ENCODE measurements around the gene MARS1.
A peak's percentile ranks its signal among the peaks of the same experiment; 100 is the strongest.

The MARS1 gene

DNA sequence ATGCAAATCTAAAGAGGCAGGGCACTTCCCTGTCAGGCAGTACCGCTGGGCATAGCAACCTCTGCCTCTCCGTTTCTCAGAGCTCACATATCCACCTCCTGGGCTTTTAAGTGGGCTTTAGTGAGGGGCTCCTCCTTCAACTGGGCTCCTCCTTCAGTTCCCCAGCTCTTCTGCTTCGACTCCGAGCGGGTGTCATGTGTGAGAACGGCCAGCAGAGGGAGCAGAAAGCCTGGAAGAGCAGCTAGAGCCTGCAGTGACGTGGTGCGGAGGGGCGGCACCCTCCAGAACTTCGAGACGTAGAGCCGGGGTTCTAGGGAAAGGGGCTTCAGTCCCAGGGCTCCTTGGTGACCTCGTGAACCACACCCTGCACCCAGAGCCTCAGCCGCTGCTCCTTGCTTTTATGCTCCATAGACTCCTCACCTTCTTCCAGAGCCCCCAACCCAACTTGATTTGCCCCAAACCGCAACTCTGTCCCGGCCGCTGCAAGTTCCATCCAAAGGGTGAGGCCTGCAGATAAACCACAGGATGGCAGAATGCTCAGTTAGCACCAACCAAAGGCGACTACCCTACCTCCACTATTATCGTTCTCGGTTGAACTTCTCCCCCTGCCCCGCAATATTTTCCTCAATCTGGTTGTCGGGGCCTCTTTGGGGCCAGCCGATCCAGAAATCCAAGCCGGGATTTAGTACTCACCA, 28.7 kb upstream of the MARS1 start:
- peak; percentile 98 for DNase-seq

DNA sequence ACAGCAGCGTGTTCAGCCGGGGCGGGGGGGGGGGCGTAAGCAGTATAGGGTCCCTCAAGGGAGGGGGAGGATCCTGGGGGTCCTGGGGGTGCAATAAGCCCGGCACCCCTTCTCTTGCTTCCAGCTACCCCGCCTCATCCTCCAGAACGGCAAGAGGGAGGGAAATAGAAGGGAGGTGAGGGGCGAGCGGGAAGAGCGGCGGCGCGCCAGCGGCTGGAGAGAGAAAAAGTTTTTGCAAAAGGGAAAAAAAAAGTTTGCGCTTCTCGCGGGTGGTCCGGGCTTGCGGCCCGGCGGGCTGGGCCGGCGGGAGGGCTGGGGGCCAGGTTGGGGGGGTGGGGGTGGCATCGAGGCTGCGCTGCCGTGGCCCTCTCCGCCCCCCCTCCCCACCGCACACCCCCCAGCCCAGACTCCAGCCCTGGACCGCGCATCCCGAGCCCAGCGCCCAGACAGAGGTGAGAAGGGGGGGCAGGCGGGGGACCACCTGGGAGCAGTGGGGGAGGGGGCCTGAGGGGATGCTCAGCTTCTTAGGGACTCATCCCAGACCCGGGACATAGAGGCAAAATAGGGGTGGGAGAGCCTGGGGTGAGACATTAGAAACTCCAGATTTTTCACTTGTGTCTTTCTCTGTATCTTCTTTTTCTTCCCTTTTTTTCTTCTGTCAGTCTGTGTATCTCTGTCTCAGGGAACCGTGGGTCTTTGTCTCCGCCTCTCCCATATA, 28.0 kb upstream of the MARS1 start, which contains the start of gene GLI1:
TSS of gene GLI1 (plus strand) at position 36 of the 718 bp plus-strand sequence. CDS start 3,907 bp downstream, outside the sequence.
- DNase-seq, result no peak

DNA sequence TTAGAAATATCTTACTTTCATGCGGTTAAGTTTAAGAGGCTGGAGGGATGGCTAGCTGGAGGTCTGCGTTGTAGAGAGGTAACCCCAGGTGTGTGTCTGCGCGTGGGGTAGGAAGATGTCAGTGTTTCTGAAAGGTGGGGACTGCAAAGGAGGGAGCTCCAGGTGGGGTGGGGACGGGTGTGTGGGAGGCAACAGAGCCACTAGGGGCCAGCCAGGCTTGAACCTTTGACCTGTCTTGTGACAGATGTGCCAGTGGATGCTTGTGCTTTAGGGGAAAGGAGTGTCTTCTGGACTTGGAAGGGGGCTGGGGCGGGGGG, 27.4 kb upstream of the MARS1 start:
- no peak for DNase-seq

DNA sequence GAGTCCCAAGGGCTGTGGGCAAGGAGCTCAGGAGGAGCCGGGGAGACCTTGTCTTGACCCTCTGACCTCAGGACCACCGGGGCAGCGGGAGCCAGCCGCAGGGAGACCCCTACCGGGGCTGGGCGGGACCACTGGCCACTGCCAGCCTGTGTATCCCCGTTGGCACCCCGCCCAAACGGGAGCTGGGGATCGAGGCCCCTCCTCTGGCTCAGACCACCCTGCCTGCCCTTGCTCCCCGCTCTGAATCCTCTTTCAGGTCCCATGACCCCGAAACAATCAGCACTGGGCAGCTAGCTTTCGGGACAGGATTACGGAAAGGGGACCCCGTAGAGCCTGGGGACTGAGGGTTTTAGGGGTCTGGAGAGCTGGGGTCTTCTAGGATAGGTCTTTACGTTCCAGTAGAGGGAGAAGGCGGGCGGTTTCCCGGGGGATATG, 27.0 kb upstream of the MARS1 start:
- no peak for DNase-seq

DNA sequence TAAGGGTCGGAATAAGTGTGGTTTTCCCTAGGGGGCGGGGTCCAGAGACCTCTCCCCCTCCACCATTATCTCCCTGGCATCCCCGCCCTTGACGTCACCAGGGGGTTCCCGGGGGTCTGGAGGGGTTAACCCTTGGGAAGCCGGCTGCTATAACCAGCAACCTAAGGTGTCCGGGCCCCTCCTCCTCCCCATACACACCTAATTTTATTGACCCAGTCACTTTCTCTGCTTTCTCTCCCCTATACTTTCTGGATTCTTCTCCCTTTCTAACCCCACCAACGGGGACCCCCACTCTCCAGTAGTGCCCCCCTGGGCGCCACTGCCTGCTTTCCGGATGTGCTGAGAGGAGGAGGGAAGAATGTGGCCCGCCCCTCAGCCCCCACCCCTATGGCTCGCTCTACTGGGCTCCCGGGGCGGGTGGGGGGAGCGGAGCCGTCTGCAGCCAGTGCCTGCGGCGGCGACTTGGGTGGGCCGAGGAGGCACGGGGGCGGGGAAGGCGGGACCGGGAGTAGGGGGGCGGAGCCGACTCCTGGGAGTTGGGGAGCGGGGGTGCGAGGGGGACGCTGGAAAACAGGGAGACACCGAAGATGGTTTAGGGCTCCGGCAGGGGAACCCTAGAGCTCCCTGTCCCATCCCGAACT, 26.5 kb upstream of the MARS1 start:
- DNase-seq, result peak; percentile 49

DNA sequence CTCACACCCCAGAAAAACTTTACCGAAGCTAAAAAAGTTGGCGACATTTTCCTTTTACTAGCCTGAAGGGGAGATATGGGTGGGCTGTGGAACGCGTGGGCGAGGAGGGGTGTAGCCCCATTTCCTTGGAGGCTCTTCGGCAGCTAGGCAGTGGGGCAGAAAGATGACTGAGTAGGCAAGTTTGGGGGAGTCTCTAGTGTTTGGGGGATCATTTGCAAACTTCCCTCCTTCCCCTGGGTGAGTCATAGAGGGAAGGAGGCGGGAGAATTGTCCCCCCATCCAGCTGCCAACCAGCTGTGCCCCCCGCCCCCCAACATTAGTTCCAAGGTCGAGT, 26.0 kb upstream of the MARS1 start:
- DNase-seq, result no peak

DNA sequence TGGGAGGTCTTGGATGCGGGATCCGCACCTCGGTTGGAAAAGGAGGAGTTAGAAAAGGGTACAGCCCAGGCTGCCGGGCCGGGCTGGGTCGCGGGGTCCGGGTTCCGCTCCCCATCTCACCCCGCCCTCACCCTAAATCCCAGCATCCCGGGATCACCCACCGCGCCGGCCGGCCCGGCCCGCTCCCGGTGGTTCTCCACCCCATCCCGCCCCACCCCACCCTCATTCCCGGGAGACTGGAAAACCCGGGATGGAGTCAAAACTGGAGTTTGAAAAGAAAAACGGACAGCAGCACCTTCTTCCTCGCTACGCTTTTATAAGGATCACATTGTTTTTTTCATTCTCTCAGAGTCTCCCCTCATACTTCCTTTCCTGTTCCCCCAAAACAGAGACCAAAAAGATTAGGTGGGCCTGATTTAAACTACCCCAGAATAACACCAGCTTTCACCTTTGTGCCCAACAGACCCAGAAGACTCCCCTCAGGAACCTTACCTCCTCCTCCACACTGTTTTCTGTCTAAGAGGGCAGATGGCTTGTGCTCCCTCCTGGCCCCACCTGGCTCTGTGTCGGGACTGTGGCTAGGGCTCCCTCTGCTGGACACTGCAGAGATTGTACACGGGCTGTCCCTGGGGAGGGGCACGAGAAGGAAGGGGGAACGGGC, 25.5 kb upstream of the MARS1 start:
- peak; percentile 94 for DNase-seq

DNA sequence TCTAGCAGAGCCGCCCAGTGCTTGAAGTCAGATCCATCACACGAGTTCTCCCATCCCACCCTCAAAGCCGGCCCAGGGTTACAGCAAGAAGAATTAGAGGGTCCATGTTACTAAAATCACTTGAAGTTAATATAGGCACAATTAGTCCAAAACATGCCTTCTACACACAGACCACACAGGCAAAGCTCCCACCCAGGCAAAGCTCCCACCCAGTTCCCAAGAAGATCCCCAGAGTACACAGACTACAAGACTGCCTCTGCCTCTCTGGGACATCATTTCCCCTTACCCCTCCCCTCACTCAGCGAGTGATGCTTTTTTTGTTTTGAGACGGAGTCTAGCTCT, 25.0 kb upstream of the MARS1 start:
- DNase-seq, result no peak

DNA sequence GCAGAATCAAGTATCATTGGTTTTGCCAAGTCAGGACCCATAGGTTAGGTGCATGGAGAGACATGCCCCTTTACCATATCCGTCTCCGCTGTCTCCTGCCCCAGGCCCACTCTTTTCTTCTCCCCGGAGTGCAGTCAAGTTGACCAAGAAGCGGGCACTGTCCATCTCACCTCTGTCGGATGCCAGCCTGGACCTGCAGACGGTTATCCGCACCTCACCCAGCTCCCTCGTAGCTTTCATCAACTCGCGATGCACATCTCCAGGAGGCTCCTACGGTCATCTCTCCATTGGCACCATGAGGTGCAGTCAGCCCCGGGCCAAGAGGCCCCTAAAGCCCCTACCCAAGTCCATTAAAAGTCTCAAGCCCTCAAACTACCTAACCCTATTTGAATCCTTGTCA, 23.3 kb upstream of the MARS1 start:
- DNase-seq, result no peak

DNA sequence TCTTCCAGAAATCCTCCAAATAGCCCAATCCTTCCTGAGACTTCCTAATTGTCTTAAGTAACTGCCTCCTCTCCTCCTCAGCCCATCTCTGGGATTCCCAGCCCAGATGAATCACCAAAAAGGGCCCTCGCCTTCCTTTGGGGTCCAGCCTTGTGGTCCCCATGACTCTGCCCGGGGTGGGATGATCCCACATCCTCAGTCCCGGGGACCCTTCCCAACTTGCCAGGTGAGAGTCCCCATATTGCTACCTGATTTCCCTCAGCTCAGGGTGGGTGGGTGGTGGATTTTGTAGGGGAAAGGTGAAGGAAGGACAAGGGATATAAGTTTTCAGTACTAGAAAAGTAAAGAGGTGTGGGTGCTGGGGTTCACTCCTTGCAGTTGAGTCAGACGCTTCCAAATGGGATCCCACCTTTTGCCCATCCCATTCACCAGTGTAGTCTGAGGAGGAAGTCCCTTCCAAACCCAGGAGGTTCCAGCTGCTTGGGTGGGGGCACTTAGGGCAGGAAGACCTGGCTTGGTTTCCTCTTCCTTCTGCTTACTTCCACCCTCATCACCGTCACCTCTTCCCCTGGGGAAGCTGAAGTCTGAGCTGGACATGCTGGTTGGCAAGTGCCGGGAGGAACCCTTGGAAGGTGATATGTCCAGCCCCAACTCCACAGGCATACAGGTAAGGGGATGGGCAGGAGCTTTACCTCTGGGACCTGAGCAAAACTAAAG, 22.7 kb upstream of the MARS1 start:
- DNase-seq, result no peak

DNA sequence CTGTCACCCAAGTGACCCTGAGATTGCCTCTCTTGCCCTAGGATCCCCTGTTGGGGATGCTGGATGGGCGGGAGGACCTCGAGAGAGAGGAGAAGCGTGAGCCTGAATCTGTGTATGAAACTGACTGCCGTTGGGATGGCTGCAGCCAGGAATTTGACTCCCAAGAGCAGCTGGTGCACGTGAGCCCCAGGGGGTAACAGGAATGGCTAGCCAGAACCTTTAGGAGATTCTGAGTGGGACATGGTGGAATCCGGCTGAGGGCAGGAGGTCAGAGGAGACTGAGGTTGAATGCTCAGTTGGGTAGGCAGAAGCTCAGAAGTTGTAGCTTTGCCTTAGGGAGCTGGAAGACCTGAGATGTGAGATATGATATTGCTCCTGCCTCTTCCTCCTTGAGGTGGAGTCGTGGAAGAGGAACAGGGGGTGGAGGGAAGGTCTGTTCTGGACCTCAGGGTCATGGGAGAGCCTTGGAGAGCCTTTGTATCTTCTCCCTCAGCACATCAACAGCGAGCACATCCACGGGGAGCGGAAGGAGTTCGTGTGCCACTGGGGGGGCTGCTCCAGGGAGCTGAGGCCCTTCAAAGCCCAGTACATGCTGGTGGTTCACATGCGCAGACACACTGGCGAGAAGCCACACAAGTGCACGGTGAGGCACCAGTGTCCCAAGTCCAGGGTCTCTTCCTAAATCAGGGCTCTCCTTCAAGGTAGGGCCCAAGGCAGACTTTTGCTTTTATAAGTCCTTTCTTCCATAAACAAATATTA, 21.9 kb upstream of the MARS1 start:
- no peak for DNase-seq

DNA sequence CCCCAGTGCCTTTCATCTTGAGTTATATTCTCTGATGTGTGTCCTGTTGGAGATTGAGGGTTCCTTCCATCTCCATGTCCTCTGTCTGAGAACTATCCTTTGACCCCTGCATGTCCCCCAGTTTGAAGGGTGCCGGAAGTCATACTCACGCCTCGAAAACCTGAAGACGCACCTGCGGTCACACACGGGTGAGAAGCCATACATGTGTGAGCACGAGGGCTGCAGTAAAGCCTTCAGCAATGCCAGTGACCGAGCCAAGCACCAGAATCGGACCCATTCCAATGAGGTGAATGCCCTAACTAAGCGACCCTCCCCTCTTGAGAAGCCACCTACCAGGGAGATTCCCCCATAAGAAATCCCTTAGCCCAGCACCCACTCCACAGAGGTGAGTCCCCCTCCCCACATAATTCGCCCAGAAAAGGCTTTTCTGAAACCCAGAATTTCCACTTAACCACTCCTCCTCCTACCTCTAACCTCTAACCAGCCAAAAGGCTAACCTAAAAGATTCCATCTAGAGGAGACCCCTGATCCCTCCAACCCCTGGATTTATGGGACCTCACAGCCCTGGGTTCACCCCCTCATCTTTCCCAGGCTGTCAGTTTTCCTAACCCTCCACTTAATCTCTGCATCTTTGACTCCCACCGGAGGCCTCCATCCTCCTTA, 20.5 kb upstream of the MARS1 start:
- no peak for DNase-seq

DNA sequence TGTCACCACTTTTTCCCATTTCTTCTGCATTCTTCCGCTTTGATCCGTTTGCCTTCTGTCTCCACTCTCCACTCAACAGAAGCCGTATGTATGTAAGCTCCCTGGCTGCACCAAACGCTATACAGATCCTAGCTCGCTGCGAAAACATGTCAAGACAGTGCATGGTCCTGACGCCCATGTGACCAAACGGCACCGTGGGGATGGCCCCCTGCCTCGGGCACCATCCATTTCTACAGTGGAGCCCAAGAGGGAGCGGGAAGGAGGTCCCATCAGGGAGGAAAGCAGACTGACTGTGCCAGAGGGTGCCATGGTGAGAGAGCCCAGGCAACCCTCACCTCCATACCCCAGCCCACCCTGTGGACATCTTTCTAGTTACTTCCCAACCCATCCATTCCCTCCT, 20.0 kb upstream of the MARS1 start:
- DNase-seq, result no peak

DNA sequence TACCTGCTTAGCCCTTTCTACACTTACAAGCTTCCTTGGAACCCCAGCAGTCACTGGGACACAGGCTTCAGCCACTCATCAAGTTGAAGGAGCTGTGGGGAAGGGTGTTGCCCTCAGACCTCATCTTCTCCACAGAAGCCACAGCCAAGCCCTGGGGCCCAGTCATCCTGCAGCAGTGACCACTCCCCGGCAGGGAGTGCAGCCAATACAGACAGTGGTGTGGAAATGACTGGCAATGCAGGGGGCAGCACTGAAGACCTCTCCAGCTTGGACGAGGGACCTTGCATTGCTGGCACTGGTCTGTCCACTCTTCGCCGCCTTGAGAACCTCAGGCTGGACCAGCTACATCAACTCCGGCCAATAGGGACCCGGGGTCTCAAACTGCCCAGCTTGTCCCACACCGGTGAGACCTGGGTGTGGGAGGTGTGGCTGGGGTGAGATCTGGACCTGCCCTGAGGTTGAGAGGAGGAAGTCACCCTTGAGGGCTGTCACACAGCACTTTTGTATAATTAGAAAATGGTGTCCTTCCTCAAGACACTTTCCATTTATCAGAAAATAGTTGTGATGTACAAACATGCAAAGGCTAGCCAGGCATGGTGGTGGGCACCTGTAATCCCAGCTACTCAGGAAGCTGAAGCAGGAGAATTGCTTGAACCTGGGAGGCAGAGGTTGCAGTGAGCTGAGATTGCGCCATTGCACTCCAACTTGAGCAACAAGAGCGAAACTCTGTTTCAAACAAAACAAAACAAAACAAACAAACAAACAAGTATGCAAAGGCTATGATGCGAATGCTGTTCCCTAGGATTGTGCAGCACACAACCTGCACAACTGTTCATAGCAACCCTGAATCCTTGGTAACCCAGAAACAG, 18.3 kb upstream of the MARS1 start:
- DNase-seq, result peak; percentile 53

DNA sequence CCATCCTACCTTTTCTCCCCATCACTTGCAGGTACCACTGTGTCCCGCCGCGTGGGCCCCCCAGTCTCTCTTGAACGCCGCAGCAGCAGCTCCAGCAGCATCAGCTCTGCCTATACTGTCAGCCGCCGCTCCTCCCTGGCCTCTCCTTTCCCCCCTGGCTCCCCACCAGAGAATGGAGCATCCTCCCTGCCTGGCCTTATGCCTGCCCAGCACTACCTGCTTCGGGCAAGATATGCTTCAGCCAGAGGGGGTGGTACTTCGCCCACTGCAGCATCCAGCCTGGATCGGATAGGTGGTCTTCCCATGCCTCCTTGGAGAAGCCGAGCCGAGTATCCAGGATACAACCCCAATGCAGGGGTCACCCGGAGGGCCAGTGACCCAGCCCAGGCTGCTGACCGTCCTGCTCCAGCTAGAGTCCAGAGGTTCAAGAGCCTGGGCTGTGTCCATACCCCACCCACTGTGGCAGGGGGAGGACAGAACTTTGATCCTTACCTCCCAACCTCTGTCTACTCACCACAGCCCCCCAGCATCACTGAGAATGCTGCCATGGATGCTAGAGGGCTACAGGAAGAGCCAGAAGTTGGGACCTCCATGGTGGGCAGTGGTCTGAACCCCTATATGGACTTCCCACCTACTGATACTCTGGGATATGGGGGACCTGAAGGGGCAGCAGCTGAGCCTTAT, 17.4 kb upstream of the MARS1 start:
- DNase-seq, result no peak

DNA sequence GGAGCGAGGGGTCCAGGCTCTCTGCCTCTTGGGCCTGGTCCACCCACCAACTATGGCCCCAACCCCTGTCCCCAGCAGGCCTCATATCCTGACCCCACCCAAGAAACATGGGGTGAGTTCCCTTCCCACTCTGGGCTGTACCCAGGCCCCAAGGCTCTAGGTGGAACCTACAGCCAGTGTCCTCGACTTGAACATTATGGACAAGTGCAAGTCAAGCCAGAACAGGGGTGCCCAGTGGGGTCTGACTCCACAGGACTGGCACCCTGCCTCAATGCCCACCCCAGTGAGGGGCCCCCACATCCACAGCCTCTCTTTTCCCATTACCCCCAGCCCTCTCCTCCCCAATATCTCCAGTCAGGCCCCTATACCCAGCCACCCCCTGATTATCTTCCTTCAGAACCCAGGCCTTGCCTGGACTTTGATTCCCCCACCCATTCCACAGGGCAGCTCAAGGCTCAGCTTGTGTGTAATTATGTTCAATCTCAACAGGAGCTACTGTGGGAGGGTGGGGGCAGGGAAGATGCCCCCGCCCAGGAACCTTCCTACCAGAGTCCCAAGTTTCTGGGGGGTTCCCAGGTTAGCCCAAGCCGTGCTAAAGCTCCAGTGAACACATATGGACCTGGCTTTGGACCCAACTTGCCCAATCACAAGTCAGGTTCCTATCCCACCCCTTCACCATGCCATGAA, 16.8 kb upstream of the MARS1 start:
- DNase-seq, result no peak

DNA sequence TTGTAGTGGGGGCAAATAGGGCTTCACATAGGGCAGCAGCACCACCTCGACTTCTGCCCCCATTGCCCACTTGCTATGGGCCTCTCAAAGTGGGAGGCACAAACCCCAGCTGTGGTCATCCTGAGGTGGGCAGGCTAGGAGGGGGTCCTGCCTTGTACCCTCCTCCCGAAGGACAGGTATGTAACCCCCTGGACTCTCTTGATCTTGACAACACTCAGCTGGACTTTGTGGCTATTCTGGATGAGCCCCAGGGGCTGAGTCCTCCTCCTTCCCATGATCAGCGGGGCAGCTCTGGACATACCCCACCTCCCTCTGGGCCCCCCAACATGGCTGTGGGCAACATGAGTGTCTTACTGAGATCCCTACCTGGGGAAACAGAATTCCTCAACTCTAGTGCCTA, 16.2 kb upstream of the MARS1 start:
- DNase-seq, result no peak

DNA sequence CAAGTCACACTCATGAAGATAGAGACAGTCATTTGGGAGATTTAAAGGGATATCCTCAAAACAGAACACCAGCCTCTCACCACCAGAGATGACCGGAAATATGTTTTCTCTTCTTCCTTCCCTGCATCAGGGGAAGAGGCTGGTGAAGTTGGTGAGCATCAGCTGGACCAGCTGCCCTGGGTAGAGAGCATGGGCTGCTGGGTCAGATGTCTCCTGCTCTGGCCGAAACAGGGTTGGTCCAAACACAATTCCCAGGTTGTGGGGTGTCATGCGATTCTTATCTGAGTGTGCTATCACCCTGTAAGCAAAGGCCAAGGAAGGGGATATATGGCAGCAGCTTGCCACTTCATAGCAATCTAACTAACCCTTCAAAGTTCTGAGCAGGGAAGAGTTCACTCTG, 15.5 kb upstream of the MARS1 start:
- no peak for DNase-seq

DNA sequence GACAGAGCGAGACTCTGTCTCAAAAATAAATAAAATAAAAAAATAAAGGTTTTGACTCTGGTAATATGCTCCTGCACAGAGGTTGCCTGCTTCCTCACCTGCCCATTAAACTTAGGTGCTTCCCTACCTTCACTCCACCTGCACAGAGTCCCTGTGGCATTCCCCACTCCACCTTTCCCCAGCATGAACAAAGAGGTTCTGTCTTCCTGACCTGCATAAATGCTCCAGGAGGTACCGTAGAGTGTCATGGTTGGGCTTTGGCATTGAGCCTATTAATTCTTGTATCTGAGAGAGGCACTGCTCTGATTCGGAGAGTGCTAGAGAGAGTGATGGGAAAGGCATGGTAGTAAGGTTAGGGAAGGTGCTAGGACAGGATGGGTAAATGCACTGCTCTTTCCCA, 14.5 kb upstream of the MARS1 start:
- no peak for DNase-seq

DNA sequence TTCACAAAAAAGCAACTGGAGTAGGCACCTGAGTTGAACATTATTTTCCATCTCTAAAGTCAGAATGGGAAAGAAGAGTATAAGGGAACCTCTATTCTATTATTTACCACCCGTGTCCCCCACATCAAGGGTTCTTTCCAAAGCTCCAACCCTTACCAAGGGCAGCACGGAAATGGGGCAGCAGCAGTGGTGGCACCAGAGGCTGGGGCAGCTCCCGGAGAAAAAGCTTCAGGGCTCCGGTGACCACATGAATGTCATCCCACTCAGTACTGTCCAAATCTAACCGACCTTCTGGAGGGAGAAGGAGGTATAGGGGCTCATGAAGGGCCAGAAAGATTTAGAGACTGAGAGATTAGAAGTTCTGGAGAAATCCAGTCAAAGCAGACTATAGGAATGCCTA, 14.0 kb upstream of the MARS1 start:
- DNase-seq, result no peak
